ENCODE data around the gene KCND2. TPM values are rescaled to one million over a fixed set of nuclear protein-coding genes. Genes with fewer than 3 reads are reported as not detected.

Gene KCND2
- total RNA-seq, 2 experiments from 2014 or later = not detected

GRCh38 chr7:120709252-120709971 is 436.4 kb downstream of the KCND2 start:
- intact Hi-C loops (cut with micrococcal nuclease; ENCODE audit: unreplicated experiment) = no loop called here
- Histone ChIP-seq H3K4me2 (ENCODE audit: low read length) (no peak overlapping the region), H3K79me2 (ENCODE audit: insufficient read depth, low read depth, low read length) (no peaks in the 10 kb centered on the region), H2AFZ (ENCODE audit: low read length) (no peak overlapping the region), H3K36me3 (ENCODE audit: insufficient read depth, low read length) (no peaks in the 10 kb centered on the region), H3K4me1 (ENCODE audit: insufficient read depth, low read length, poor library complexity, severe bottlenecking) (no peaks in the 10 kb centered on the region), H3K27ac (ENCODE audit: low read depth, low read length, poor library complexity, severe bottlenecking) (no peak overlapping the region), H3K4me3 (ENCODE audit: low read depth, low read length, poor library complexity, severe bottlenecking) (no peak overlapping the region), H3K9me3 (ENCODE audit: low read length) (no peaks in the 10 kb centered on the region), H3K9me2 (ENCODE audit: insufficient read depth, low read length) (no peaks in the 10 kb centered on the region), H4K20me1 (ENCODE audit: insufficient read depth, low read length) (no peaks in the 10 kb centered on the region)
- no peak for DNase-seq (ENCODE audit: low spot score)
- CTCF ChIA-PET (ENCODE audit: unreplicated experiment) = no interaction called here
- TF ChIP-seq CTCF (conservative IDR thresholded peaks at IDR 0.05; ENCODE audit: low read length) (no peak), EZH2phosphoT487 (IDR thresholded peaks at IDR 0.05; ENCODE audit: borderline replicate concordance, low read depth, low read length) (no peak)
- POLR2A ChIA-PET = interaction anchor here (0.6 to 1.6 kb wide), 2 partner anchors 10 to 33 kb away, joined by 3 to 7 read pairs; no protein-coding TSS in a partner anchor
- BruUV-seq (replicated peaks) = no TSS peak

GRCh38 chr7:120709972-120710320 is 437.0 kb downstream of the KCND2 start:
- BruUV-seq (replicated peaks) = no TSS peak
- Histone ChIP-seq H4K20me1 (ENCODE audit: insufficient read depth, low read length) (no peaks in the 10 kb centered on the region), H3K4me1 (ENCODE audit: insufficient read depth, low read length, poor library complexity, severe bottlenecking) (no peaks in the 10 kb centered on the region), H3K27ac (ENCODE audit: low read depth, low read length, poor library complexity, severe bottlenecking) (no peak overlapping the region), H3K79me2 (ENCODE audit: insufficient read depth, low read depth, low read length) (no peaks in the 10 kb centered on the region), H3K9me2 (ENCODE audit: insufficient read depth, low read length) (no peaks in the 10 kb centered on the region), H3K4me3 (ENCODE audit: low read depth, low read length, poor library complexity, severe bottlenecking) (no peak overlapping the region), H3K9me3 (ENCODE audit: low read length) (no peaks in the 10 kb centered on the region), H3K4me2 (ENCODE audit: low read length) (no peak overlapping the region), H2AFZ (ENCODE audit: low read length) (no peak overlapping the region), H3K36me3 (ENCODE audit: insufficient read depth, low read length) (no peaks in the 10 kb centered on the region)
- ChIA-PET POLR2A (interaction anchor here (0.9 to 1.6 kb wide), 2 partner anchors 9 to 20 kb away, joined by 4 to 7 read pairs; no protein-coding TSS in a partner anchor), CTCF (ENCODE audit: unreplicated experiment) (no interaction called here)
- DNase-seq (ENCODE audit: low spot score) = no peak
- TF ChIP-seq EZH2phosphoT487 (IDR thresholded peaks at IDR 0.05; ENCODE audit: borderline replicate concordance, low read depth, low read length) (no peak), CTCF (conservative IDR thresholded peaks at IDR 0.05; ENCODE audit: low read length) (no peak)
- intact Hi-C loops (cut with micrococcal nuclease; ENCODE audit: unreplicated experiment) = no loop called here

- Histone ChIP-seq H3K79me2 (ENCODE audit: insufficient read depth, low read depth, low read length) (no peaks in the 10 kb centered on the region), H3K27ac (ENCODE audit: low read depth, low read length, poor library complexity, severe bottlenecking) (no peak overlapping the region), H3K4me2 (ENCODE audit: low read length) (no peak overlapping the region), H3K4me1 (ENCODE audit: insufficient read depth, low read length, poor library complexity, severe bottlenecking) (no peaks in the 10 kb centered on the region), H3K4me3 (ENCODE audit: low read depth, low read length, poor library complexity, severe bottlenecking) (no peak overlapping the region), H3K9me2 (ENCODE audit: insufficient read depth, low read length) (no peaks in the 10 kb centered on the region), H4K20me1 (ENCODE audit: insufficient read depth, low read length) (no peaks in the 10 kb centered on the region), H3K36me3 (ENCODE audit: insufficient read depth, low read length) (no peaks in the 10 kb centered on the region), H2AFZ (ENCODE audit: low read length) (no peak overlapping the region), H3K9me3 (ENCODE audit: low read length) (no peaks in the 10 kb centered on the region)
- POLR2A ChIA-PET = no interaction called here
- CTCF ChIA-PET (ENCODE audit: unreplicated experiment) = no interaction called here
- no TSS peak for BruUV-seq (replicated peaks)
- TF ChIP-seq CTCF (conservative IDR thresholded peaks at IDR 0.05; ENCODE audit: low read length) (no peak), EZH2phosphoT487 (IDR thresholded peaks at IDR 0.05; ENCODE audit: borderline replicate concordance, low read depth, low read length) (no peak)
- DNase-seq (ENCODE audit: low spot score) = no peak
- intact Hi-C loops (cut with micrococcal nuclease; ENCODE audit: unreplicated experiment) = no loop called here
Observed at GRCh38 chr7:120714945-120715344, 442.0 kb downstream of the KCND2 start.
